ENCODE measurements around the gene ZBP1.

DNA sequence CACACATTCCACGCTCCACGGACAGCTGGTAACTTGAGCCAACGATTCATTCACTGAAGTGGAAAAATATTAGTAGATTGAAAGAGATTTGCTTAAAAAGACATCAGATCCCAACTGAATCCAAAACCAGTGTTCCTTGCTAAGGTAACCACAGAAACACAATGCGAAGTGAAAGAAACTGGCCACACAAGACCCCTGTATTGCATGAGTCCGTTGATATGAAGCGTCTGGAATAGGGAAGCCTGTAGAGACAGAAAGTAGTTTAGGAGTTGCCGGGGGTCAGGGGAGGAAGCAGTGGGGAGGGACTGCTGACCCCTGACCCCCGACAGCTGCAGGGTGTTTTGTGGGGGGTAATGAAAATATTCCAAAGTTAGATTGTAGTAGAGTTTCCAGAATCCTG, 49.3 kb downstream of the ZBP1 start:
- TF ChIP-seq, protein P1, sequence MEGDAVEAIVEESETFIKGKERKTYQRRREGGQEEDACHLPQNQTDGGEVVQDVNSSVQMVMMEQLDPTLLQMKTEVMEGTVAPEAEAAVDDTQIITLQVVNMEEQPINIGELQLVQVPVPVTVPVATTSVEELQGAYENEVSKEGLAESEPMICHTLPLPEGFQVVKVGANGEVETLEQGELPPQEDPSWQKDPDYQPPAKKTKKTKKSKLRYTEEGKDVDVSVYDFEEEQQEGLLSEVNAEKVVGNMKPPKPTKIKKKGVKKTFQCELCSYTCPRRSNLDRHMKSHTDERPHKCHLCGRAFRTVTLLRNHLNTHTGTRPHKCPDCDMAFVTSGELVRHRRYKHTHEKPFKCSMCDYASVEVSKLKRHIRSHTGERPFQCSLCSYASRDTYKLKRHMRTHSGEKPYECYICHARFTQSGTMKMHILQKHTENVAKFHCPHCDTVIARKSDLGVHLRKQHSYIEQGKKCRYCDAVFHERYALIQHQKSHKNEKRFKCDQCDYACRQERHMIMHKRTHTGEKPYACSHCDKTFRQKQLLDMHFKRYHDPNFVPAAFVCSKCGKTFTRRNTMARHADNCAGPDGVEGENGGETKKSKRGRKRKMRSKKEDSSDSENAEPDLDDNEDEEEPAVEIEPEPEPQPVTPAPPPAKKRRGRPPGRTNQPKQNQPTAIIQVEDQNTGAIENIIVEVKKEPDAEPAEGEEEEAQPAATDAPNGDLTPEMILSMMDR (IDR thresholded peaks at IDR 0.05), result no peak
- no peak for TF ChIP-seq POLR2A (IDR thresholded peaks at IDR 0.05)
